Measurements from ENCODE around the gene GPC6.
A peak's percentile ranks its signal among the peaks of the same experiment; 100 is the strongest.

Gene GPC6

GRCh38 chr13:93755341-93755740, 528.7 kb downstream of the GPC6 start:
- no peaks in the 10 kb centered on the region for H3K9me2 ChIP-seq (replicated peaks; ENCODE audit: low read depth, low read length)
- H3K79me2 ChIP-seq (ENCODE audit: insufficient read depth, low read length) = no peaks in the 10 kb centered on the region
- H2AFZ ChIP-seq (ENCODE audit: low read length) = no peak overlapping the region
- no peaks in the 10 kb centered on the region for H3K27me3 ChIP-seq (ENCODE audit: insufficient read depth, low read length, poor library complexity, severe bottlenecking)
- TF ChIP-seq EZH2phosphoT487 (IDR thresholded peaks at IDR 0.05; ENCODE audit: borderline replicate concordance) (no peak), CTCF (conservative IDR thresholded peaks at IDR 0.05; ENCODE audit: low read length) (no peak)
- H3K9me3 ChIP-seq (ENCODE audit: insufficient read depth, low read depth, low read length) = no peaks in the 10 kb centered on the region
- no peaks in the 10 kb centered on the region for H3F3A ChIP-seq (ENCODE audit: low read depth)
- no peaks in the 10 kb centered on the region for H3K4me1 ChIP-seq (ENCODE audit: insufficient read depth, low read length, poor library complexity, severe bottlenecking)
- H3K36me3 ChIP-seq (ENCODE audit: insufficient read depth, low read length) = no peaks in the 10 kb centered on the region
- H3K4me3 ChIP-seq (ENCODE audit: low read length, poor library complexity, severe bottlenecking) = no peak overlapping the region
- H3K9ac ChIP-seq (ENCODE audit: low read depth, low read length, poor library complexity, severe bottlenecking) = no peak overlapping the region
- H4K20me1 ChIP-seq (ENCODE audit: insufficient read depth, low read length, poor library complexity, severe bottlenecking) = no peaks in the 10 kb centered on the region
- no peak overlapping the region for H3K4me2 ChIP-seq (ENCODE audit: low read depth, low read length, poor library complexity, severe bottlenecking)

GRCh38 chr13:93758575-93758974, 532.0 kb downstream of the GPC6 start:
- Histone ChIP-seq H3K4me1 (ENCODE audit: insufficient read depth, low read length, poor library complexity, severe bottlenecking) (no peaks in the 10 kb centered on the region), H3K9me3 (ENCODE audit: insufficient read depth, low read depth, low read length) (no peaks in the 10 kb centered on the region), H3K27me3 (ENCODE audit: insufficient read depth, low read length, poor library complexity, severe bottlenecking) (no peaks in the 10 kb centered on the region), H3K4me2 (ENCODE audit: low read depth, low read length, poor library complexity, severe bottlenecking) (peak overlapping the region; percentile 29), H3F3A (ENCODE audit: low read depth) (no peaks in the 10 kb centered on the region), H3K36me3 (ENCODE audit: insufficient read depth, low read length) (no peaks in the 10 kb centered on the region), H2AFZ (ENCODE audit: low read length) (peak overlapping the region; percentile 46), H4K20me1 (ENCODE audit: insufficient read depth, low read length, poor library complexity, severe bottlenecking) (no peaks in the 10 kb centered on the region), H3K9me2 (replicated peaks; ENCODE audit: low read depth, low read length) (no peaks in the 10 kb centered on the region), H3K9ac (ENCODE audit: low read depth, low read length, poor library complexity, severe bottlenecking) (no peak overlapping the region), H3K79me2 (ENCODE audit: insufficient read depth, low read length) (no peaks in the 10 kb centered on the region), H3K4me3 (ENCODE audit: low read length, poor library complexity, severe bottlenecking) (no peak overlapping the region)
- TF ChIP-seq CTCF (conservative IDR thresholded peaks at IDR 0.05; ENCODE audit: low read length) (no peak), EZH2phosphoT487 (IDR thresholded peaks at IDR 0.05; ENCODE audit: borderline replicate concordance) (no peak)

GRCh38 chr13:93762708-93763426, 536.3 kb downstream of the GPC6 start:
- no peaks in the 10 kb centered on the region for H3K9me3 ChIP-seq (ENCODE audit: insufficient read depth, low read depth, low read length)
- H3K4me3 ChIP-seq (ENCODE audit: low read length, poor library complexity, severe bottlenecking) = no peak overlapping the region
- no peaks in the 10 kb centered on the region for H3K4me1 ChIP-seq (ENCODE audit: insufficient read depth, low read length, poor library complexity, severe bottlenecking)
- H3K36me3 ChIP-seq (ENCODE audit: insufficient read depth, low read length) = no peaks in the 10 kb centered on the region
- no peak overlapping the region for H3K4me2 ChIP-seq (ENCODE audit: low read depth, low read length, poor library complexity, severe bottlenecking)
- H4K20me1 ChIP-seq (ENCODE audit: insufficient read depth, low read length, poor library complexity, severe bottlenecking) = no peaks in the 10 kb centered on the region
- no peaks in the 10 kb centered on the region for H3F3A ChIP-seq (ENCODE audit: low read depth)
- H3K9me2 ChIP-seq (replicated peaks; ENCODE audit: low read depth, low read length) = no peaks in the 10 kb centered on the region
- H3K27me3 ChIP-seq (ENCODE audit: insufficient read depth, low read length, poor library complexity, severe bottlenecking) = no peaks in the 10 kb centered on the region
- no peak for TF ChIP-seq CTCF (conservative IDR thresholded peaks at IDR 0.05; ENCODE audit: low read length)
- no peak for TF ChIP-seq EZH2phosphoT487 (IDR thresholded peaks at IDR 0.05; ENCODE audit: borderline replicate concordance)
- no peaks in the 10 kb centered on the region for H3K79me2 ChIP-seq (ENCODE audit: insufficient read depth, low read length)
- no peak overlapping the region for H2AFZ ChIP-seq (ENCODE audit: low read length)
- H3K9ac ChIP-seq (ENCODE audit: low read depth, low read length, poor library complexity, severe bottlenecking) = no peak overlapping the region
